GM10266 (cell line): ENCODE results near the gene ZNF454.

Experiments
- DNase-seq: peaks from one replicate; pipeline ENCODE4 v3.0.0; 2012; ENCODE audit errors: extremely low spot score
- TF ChIP-seq, protein P1 (sequence below): IDR thresholded peaks from 2 replicates; pipeline ENCODE4 v1.5.1; 2012; ENCODE audit warnings: mild to moderate bottlenecking, low read depth; ENCODE audit not compliant: control insufficient read depth, insufficient read depth; ENCODE audit errors: missing control alignments

ZNF454 gene

GRCh38 chr5:178988436-178989220, 47.6 kb downstream of the ZNF454 start:
- no peak for DNase-seq
- TF ChIP-seq, protein P1, sequence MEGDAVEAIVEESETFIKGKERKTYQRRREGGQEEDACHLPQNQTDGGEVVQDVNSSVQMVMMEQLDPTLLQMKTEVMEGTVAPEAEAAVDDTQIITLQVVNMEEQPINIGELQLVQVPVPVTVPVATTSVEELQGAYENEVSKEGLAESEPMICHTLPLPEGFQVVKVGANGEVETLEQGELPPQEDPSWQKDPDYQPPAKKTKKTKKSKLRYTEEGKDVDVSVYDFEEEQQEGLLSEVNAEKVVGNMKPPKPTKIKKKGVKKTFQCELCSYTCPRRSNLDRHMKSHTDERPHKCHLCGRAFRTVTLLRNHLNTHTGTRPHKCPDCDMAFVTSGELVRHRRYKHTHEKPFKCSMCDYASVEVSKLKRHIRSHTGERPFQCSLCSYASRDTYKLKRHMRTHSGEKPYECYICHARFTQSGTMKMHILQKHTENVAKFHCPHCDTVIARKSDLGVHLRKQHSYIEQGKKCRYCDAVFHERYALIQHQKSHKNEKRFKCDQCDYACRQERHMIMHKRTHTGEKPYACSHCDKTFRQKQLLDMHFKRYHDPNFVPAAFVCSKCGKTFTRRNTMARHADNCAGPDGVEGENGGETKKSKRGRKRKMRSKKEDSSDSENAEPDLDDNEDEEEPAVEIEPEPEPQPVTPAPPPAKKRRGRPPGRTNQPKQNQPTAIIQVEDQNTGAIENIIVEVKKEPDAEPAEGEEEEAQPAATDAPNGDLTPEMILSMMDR, result no peak

DNA sequence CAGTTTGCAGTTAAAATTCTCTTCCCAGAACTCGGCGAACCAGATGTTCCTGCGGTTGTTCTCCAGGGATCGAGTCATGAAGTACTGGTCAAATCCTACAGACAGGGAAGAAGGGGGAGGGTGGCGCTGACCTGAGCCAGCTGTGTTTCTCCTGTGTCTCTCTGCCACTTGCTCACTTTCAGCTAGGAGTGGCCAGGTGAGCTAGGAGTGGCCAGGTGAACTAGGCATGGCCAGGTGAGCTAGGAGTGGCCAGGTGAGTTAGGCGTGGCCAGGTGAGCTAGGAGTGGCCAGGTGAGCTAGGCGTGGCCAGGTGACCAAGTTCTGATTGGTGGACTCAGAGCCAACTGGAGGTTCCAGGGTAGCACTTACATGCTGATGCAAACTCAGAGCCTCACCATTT, 48.3 kb downstream of the ZNF454 start:
- DNase-seq, result no peak
- TF ChIP-seq, protein P1, result no peak

- DNase-seq, result no peak
- TF ChIP-seq, protein P1, result no peak
Observed at GRCh38 chr5:178990491-178990890, 49.5 kb downstream of the ZNF454 start.

DNA sequence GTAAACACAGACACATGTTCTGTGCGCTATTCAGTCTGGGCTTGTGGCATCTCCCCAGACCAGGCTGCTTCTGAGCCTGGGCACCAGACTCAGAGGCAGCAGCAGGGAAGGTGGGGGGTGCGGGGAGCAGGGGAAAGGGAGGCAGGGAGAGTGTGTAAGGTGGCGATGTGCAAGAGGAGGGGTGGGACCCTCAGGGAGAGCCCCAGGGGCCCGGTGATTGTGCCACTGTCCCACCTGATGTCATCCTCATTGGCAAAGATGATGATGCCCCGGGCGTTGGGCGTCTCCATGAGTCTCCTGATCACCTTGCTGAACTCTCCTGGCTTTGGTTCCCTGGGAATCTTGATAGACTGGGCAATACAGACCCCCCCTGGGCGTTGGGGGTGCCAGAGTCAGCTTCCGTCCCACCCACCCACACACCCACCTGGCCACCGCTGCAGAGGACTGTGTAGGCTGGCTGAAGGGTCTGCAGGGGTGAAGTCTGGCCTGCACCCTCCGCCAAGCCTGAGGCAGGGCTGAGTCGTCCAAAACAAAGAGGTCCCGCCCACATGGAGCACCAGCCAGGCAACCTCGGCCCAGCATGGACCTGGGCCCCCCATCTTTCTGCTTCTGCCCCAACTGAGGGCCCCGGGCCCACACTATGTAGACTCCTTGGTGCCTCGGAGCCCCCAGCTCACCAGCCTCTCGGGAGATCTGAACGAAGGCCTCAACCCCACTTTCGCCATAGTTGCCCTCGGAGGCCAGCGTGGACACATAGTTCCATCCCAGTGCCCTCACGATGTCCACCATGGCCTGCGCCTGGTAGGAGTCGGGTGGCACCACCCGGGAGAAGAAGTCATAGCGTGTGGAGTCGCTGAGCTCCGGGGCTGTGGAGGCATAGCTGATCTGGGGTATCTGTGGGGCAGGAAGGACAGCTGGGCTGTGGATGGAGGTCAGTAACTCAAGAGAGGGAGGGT, 50.5 kb downstream of the ZNF454 start:
- TF ChIP-seq, protein P1, result no peak

DNA sequence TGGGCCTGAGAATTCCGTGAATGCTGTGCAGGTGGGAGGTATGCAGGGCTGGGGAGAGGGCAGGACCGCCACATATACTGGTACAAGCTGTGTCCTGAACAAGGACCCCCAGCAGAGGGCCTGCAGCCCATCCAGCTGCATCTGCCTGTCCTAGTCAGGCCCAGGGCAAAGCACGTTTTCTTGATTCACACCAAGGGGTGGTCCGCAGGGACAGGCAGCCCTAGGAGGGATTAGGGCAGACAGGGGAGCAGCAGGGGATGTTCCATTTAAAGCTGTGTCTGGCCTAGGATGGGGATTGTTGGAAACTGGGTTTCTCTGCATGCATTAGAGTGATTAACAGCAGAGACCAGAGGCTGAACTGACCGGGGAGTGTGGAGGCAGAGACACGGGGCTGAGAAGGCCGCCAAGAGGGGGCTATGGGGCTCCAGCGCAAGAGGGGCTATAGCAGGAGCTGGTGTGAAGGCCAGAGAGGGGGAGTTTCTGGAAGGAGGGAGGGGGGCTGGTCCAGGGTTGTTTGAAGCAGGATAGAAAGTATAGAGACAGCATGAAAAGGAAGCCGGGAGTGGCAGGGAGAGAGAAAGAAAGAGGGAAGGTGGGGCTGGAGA, 51.4 kb downstream of the ZNF454 start:
- no peak for DNase-seq
- TF ChIP-seq, protein P1, result no peak

More for the DNA sequence above, 50.5 kb downstream of the ZNF454 start:
- DNase-seq, result no peak

DNA sequence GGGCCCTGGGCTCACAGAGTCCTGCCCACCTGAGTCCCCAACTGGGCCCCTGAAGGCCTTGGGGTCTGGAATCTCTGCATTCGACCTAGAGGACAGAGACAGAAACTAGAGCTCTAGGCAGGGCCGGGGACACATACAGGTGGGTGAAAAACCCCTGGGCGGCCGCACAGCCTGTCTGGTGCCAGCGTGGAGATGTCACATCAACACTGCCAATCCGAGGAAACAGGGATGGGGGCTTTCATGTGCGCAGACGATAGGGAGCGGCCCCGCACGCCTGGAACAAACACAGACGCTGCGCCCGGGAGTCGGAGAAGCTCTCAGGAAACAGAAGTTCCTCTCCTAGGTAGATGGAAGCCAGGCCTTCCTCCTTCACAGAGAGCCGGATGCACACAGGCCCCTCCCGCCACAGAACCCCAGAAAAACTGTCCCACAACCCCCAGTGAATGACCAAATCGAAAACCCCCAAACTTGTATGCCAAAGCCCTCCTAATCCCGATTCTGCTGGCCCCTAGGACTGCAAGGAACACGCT, 52.3 kb downstream of the ZNF454 start:
- no peak for DNase-seq
- TF ChIP-seq, protein P1, result no peak
